Activated naive CD4-positive, alpha-beta T cell treated with anti-CD3 and anti-CD28 coated beads, Interleukin-2, amount 50 U/mL, for 72 hours (primary cell): ENCODE results near the gene BTN2A1. TPM values are rescaled to one million over a fixed set of nuclear protein-coding genes. Genes with fewer than 3 reads are reported as not detected.
"Not testable (repeated sequence)": the region's sequence is repeated elsewhere in the genome, so short reads cannot be mapped to it uniquely, and the experiment has no call there.

Source experiments
- ATAC-seq, 2 donors: fragments of 150-1000 bp; cut with Tn5 transposase; 2 replicates each; pipeline ENCODE4 v1.10.0; 2021; ENCODE audit warnings: mild to moderate bottlenecking in 2 of 2, moderate library complexity in 2 of 2
- DNase-seq, 2 donors: peaks; one replicate each; pipeline ENCODE4 v3.0.0; 2021 to 2022; ENCODE audit warnings: low spot score in 2 of 2
- H3K27ac Mint-ChIP-seq, 2 donors: one replicate each; pipeline ENCODE4 v1.8.0; 2022; ENCODE audit warnings: mild to moderate bottlenecking in 2 of 2, mixed read lengths in 2 of 2
- H3K36me3 Mint-ChIP-seq, 2 donors: one replicate each; pipeline ENCODE4 v1.8.0; 2022; ENCODE audit warnings: mixed read lengths in 2 of 2
- H3K9me3 Mint-ChIP-seq, 2 donors: one replicate each; pipeline ENCODE4 v1.8.0; 2022; ENCODE audit warnings: mixed read lengths in 2 of 2
- total RNA-seq, 2 donors: library from RNA; stranded (reverse); gene quantifications; one replicate each; pipeline ENCODE4 v1.2.3, GENCODE V29; 2022

The BTN2A1 gene
- total RNA-seq, 2 donors from 2014 or later: 21.8 to 37.0 TPM

- H3K27ac Mint-ChIP-seq: no peak overlapping the region
- ATAC-seq (no peak), DNase-seq (no peak)
- H3K9me3 Mint-ChIP-seq: no peaks in the 10 kb centered on the region
- H3K36me3 Mint-ChIP-seq: peaks cover 28% of the 10 kb centered on the region in 2 donors
These were observed 5.0 kb upstream of the BTN2A1 start for GRCh38 chr6:26452631-26453235.

- ATAC-seq: no peak
- no peak for DNase-seq
- Mint-ChIP-seq H3K9me3 (no peaks in the 10 kb centered on the region), H3K27ac (no peak overlapping the region), H3K36me3 (peaks cover 26 to 31% of the 10 kb centered on the region in 2 donors)
These were observed 3.1 kb upstream of the BTN2A1 start for GRCh38 chr6:26454631-26455030.

DNA sequence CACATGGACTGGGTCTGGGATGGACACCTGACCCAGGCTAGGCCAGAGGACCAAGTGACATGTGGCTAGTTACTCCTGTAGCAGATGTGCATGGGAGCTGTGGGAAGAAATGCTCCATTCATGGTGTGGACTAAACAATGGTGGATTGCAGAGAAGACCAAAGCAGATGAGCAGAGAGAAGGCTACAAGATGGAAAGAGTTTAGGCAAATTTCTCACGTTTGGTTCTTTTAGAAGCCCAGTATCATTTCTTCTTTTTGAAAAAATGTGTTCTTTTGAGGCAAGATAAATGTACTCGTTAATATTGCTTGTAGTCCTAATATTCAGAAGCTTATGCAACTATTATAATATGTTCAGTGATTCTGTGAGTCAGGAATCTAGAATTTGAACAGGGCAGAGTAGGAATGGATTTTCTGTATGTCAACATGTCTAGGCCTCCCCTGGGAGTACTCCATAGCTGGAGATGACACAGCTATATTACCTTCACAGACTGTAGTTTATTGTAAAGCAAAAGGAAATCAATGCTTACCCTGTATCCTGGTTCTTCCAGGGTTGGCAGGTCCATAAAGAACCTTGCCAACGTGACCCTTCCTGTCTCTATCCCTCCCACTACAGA lies 2.3 kb upstream of the BTN2A1 start:
- Mint-ChIP-seq H3K9me3 (no peaks in the 10 kb centered on the region), H3K36me3 (peaks cover 26 to 31% of the 10 kb centered on the region in 2 donors), H3K27ac (peak overlapping the region in 1 of 2 donors; percentile 94)
- DNase-seq (no peak), ATAC-seq (no peak)

DNA sequence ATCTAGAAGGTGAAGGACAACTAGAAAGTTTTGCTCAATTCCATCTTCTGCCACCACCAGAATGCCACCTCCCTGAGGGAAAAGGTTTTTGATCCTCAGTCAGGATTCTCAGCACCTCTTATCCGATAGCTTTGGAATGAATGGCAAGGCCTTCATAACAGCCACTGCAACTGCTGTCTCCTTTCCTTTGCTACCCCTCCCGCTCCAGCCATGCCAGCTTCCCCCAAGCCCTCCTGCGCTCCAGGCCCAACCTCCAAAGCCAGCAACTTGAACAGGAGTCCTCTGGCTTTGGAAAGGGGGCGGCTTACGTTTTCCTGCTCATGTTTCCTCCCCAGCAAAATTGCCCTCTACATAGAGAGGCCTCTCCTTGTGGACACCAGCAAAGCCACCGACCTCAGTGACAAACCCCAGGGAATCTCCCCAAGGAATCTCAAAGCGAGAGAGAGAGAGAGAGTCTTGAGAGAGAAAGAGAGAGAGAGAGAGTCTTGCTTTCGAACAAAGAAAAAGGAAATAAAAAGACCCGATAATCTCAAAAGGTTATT lies 420 bp upstream of the BTN2A1 start:
- Mint-ChIP-seq H3K9me3 (no peaks in the 10 kb centered on the region), H3K36me3 (peaks cover 34 to 40% of the 10 kb centered on the region in 2 donors), H3K27ac (peak overlapping the region; percentile 94 to 98)
- ATAC-seq (peak; percentile 39 to 45), DNase-seq (peak in 1 of 2 donors; percentile 16)

GRCh38 chr6:26459023-26459810 lies 1.5 kb downstream of the BTN2A1 start:
- Mint-ChIP-seq H3K36me3 (peaks cover 47 to 53% of the 10 kb centered on the region in 2 donors), H3K27ac (peak overlapping the region; percentile 18 to 73), H3K9me3 (no peaks in the 10 kb centered on the region)
- ATAC-seq (no peak), DNase-seq (no peak)

DNA sequence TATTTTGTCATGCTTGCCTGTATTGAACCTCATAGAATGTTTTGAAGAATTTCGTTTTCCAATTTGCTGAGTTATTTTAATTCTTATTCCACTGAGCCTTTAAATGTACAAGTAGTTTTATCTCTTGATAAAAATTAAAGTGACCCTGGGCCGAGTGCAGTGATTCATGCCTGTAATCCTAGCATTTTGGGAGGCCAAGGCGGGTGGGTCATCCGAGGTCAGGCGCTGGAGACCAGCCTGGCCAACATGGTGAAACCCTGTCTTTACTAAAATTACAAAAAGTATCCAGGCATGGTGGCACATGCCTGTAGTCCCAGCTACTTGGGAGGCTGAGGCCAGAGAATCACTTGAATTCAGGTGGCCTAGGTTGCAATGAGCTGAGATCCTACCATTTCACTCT lies 3.6 kb downstream of the BTN2A1 start:
- ATAC-seq, H3K9me3 Mint-ChIP-seq, H3K27ac Mint-ChIP-seq, DNase-seq: not testable (repeated sequence)
- H3K36me3 Mint-ChIP-seq: peaks cover 52 to 66% of the 10 kb centered on the region in 2 donors

DNA sequence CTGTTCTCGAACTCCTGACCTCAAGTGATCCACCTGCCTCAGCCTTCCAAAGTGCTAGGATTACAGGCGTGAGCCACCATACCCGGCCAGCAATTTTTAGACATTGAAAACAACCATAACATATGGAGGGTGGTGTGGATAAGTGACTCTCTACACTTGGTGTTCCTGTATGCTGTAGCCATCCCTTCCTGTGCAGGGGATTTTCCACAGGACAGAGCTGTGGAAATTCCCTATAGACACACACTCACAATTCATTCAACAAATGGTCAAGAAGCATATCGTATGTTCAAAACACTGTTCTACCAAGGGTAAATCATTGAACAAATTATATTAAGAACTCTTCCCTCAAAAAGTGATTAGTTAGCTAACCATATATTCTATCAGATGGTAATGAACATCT lies 6.3 kb downstream of the BTN2A1 start:
- DNase-seq (no peak), ATAC-seq (no peak)
- Mint-ChIP-seq H3K27ac (peak overlapping the region; percentile 42 to 86), H3K36me3 (peaks cover 51 to 69% of the 10 kb centered on the region in 2 donors), H3K9me3 (no peaks in the 10 kb centered on the region)

DNA sequence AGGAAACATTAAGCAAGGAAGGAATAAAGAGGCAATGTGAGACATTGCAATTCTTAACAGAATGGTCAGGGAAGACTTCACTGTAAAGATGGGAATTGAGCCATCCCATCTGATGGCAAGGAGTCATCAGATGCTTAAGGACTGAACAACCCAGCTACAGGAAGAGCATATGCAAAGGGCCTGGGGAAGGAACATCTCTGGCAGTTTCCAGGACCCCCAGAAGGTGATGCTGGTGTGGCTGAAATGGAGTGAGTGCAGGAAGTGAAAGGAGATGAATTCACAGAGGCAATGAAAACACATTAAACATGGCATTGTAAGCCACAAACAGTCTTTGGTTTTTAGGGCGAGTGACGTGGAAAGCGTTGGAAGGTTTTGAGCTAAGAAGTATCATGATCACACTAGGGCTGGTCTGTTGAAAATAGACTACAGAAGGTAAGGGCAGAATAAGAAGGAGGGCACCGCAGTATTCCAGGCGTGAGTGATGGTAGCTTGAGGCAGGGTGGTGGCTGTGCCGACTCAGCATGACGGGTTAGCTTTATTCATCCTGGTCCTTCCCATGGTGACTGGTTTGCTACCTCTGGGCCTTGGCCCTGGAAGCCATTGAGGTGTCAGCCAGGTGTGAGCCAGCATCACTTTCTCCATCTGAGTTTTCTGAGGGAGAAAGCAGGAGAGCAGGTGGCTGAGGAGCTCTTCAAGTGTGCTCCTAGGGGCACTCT lies 6.8 kb downstream of the BTN2A1 start:
- H3K36me3 Mint-ChIP-seq: peaks cover 46 to 65% of the 10 kb centered on the region in 2 donors
- H3K27ac Mint-ChIP-seq: peak overlapping the region; percentile 42 to 86
- no peak for DNase-seq
- no peak for ATAC-seq
- H3K9me3 Mint-ChIP-seq: no peaks in the 10 kb centered on the region

DNA sequence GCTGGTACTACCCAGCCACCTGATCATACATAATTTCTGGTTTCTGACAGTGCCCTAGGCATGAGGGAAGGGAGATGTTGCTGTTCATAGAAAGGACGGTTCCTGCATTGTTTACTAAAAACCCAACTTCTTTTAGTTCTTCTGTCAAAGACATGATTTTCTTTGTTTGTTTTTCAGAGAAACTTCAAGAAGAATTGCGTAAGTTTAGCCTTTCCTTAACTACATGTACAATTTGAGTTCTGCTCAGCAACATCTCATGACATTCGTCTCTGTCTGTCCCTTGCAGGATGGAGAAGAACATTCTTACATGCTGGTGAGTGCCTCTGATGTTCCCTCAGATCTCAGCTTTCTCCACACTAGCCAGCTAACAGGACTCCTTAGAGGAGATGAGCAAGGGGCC lies 8.0 kb downstream of the BTN2A1 start:
- H3K27ac Mint-ChIP-seq: no peak overlapping the region

GRCh38 chr6:26468829-26469228 lies 11.1 kb downstream of the BTN2A1 start:
- DNase-seq (no peak), ATAC-seq (no peak)
- Mint-ChIP-seq H3K9me3 (peaks cover 8 to 13% of the 10 kb centered on the region in 2 donors), H3K27ac (no peak overlapping the region), H3K36me3 (peaks cover 56 to 67% of the 10 kb centered on the region in 2 donors)

More for the DNA sequence above, 8.0 kb downstream of the BTN2A1 start:
- no peak for DNase-seq
- Mint-ChIP-seq H3K9me3 (no peaks in the 10 kb centered on the region), H3K36me3 (peaks cover 45 to 58% of the 10 kb centered on the region in 2 donors)
- no peak for ATAC-seq

DNA sequence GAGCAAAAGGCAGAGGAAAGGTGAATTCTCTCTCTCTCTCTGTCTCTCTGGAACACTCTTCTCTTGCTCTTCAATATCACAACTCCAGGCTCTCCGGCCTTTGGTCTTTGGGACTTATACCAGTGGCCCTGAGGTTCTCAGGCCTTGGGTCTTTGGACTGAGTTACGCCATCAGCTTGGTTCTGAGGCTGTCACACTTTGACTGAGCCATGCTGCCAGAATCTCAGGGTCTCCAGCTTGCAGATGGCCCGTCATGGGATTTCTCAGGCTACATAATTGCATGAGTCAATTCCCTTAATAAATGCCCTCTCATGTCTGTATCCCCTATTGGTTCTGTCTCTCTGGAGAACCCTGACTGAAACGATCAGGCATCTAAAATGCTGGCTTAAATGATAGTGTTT lies 12.9 kb downstream of the BTN2A1 start:
- DNase-seq (no peak), ATAC-seq (no peak)
- Mint-ChIP-seq H3K9me3 (peaks cover 8 to 13% of the 10 kb centered on the region in 2 donors), H3K36me3 (peaks cover 53 to 56% of the 10 kb centered on the region in 2 donors), H3K27ac (peak overlapping the region in 1 of 2 donors; percentile 76)

GRCh38 chr6:26471970-26472369 lies 14.2 kb downstream of the BTN2A1 start:
- H3K27ac Mint-ChIP-seq: peak overlapping the region in 1 of 2 donors; percentile 99
- no peak for ATAC-seq
- no peak for DNase-seq
- peaks cover 45 to 62% of the 10 kb centered on the region in 2 donors for H3K36me3 Mint-ChIP-seq
- H3K9me3 Mint-ChIP-seq: peaks cover 8 to 13% of the 10 kb centered on the region in 2 donors

- ATAC-seq (no peak), DNase-seq (no peak)
- Mint-ChIP-seq H3K9me3 (peaks cover 8 to 13% of the 10 kb centered on the region in 2 donors), H3K27ac (peak overlapping the region; percentile 85 to 99), H3K36me3 (peaks cover 42 to 64% of the 10 kb centered on the region in 2 donors)
These were observed 15.0 kb downstream of the BTN2A1 start for GRCh38 chr6:26472549-26473290.

- H3K27ac Mint-ChIP-seq: peak overlapping the region; percentile 99 to 100
- peaks cover 8 to 13% of the 10 kb centered on the region in 2 donors for H3K9me3 Mint-ChIP-seq
- peaks cover 38 to 57% of the 10 kb centered on the region in 2 donors for H3K36me3 Mint-ChIP-seq
- ATAC-seq (no peak), DNase-seq (no peak)
These were observed 15.6 kb downstream of the BTN2A1 start for GRCh38 chr6:26473429-26473757.

DNA sequence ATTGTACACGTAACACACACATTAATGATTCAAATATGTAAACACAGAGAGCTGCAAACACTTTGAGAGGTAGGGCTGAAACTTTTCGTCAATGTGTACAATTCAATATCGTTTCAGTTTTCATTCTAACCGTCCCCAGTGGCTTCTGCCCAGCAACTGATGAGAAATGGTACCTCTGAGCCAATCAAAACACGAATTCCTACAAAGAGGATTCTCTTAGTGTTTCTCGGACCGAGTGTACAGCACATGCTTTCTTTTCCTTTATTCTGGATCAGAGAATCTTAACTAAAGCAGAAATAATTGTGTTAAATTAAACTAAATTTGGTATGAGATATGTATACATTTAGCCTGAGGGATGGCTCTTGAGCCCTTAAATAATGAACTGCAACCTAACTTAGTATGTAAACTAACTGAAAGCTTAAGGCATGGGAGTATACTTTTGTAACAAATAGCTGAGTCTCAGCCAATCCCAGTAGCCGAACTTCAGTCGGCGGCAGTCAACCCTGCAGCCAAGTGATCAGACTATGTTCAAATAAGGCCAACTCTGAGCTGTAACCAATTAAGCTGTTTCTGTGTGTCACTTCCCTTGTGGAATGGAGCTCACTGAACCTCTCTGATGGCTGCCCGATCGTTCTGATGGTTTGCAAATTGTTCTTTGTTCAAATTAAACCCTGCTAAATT lies 16.1 kb downstream of the BTN2A1 start:
- Mint-ChIP-seq H3K36me3 (peaks cover 33 to 52% of the 10 kb centered on the region in 2 donors), H3K9me3 (peaks cover 8 to 13% of the 10 kb centered on the region in 2 donors), H3K27ac (peak overlapping the region; percentile 99 to 100)
- peak; percentile 92 to 98 for ATAC-seq
- DNase-seq: peak; percentile 72 to 74
